Activated CD4-positive, alpha-beta memory T cell treated with anti-CD3 and anti-CD28 coated beads for 36 hours (primary cell): ENCODE data around the gene TIRAP. TPM values are rescaled to one million over a fixed set of nuclear protein-coding genes. Genes with fewer than 3 reads are reported as not detected.

ENCODE experiments used
- CTCF ChIA-PET: fragments of 350-600 bp; sonication (Branson Sonifier 250); formaldehyde crosslinking; loops from one replicate; lab custom pipeline; 2021; ENCODE audit warnings: antibody characterized with exemption, inconsistent platforms; lab: Charles Lee
- POLR2A ChIA-PET: fragments of 350-600 bp; sonication (Branson Sonifier 250); formaldehyde crosslinking; loops from one replicate; lab custom pipeline; 2021; ENCODE audit warnings: antibody characterized with exemption; lab: Charles Lee
- DNase-seq: peaks from one replicate; pipeline ENCODE4 v3.0.0-alpha.2; 2020
- H3K27ac Mint-ChIP-seq: one replicate; pipeline ENCODE4 v1.8.0; 2021; ENCODE audit warnings: mixed read lengths
- H3K27me3 Mint-ChIP-seq: one replicate; pipeline ENCODE4 v1.8.0; 2021; ENCODE audit warnings: mixed read lengths
- H3K36me3 Mint-ChIP-seq: one replicate; pipeline ENCODE4 v1.8.0; 2021; ENCODE audit warnings: mixed read lengths
- H3K4me1 Mint-ChIP-seq: one replicate; pipeline ENCODE4 v1.8.0; 2021; ENCODE audit warnings: low read depth, mixed read lengths
- H3K4me3 Mint-ChIP-seq: one replicate; pipeline ENCODE4 v1.8.0; 2021; ENCODE audit warnings: mild to moderate bottlenecking, mixed read lengths
- H3K9me3 Mint-ChIP-seq: one replicate; pipeline ENCODE4 v1.8.0; 2021; ENCODE audit warnings: mixed read lengths
- intact Hi-C: fragments of 100-400 bp; cut with micrococcal nuclease; formaldehyde crosslinking; loops from one replicate; pipeline ENCODE4 v1.15.1; 2023
- total RNA-seq, 2 experiments: library from RNA; stranded (reverse); gene quantifications; one replicate each; pipeline ENCODE4 v1.2.3, GENCODE V29; 2021

The TIRAP gene
- total RNA-seq, 2 experiments from 2014 or later, result 7.3 to 8.8 TPM

GRCh38 chr11:126327281-126328000, 44.5 kb downstream of the TIRAP start:
- H3K27ac Mint-ChIP-seq, result no peak overlapping the region
- DNase-seq, result no peak
- H3K4me3 Mint-ChIP-seq, result no peak overlapping the region
- peaks cover 15% of the 10 kb centered on the region for H3K4me1 Mint-ChIP-seq
- ChIA-PET POLR2A (no interaction called here), CTCF (no interaction called here)
- H3K9me3 Mint-ChIP-seq, result no peaks in the 10 kb centered on the region
- peaks cover 4% of the 10 kb centered on the region for H3K36me3 Mint-ChIP-seq
- intact Hi-C loops, result no loop called here
- H3K27me3 Mint-ChIP-seq, result no peaks in the 10 kb centered on the region

GRCh38 chr11:126328001-126328390, 45.1 kb downstream of the TIRAP start:
- CTCF ChIA-PET, result no interaction called here
- no peaks in the 10 kb centered on the region for H3K9me3 Mint-ChIP-seq
- intact Hi-C loops, result no loop called here
- POLR2A ChIA-PET, result no interaction called here
- no peak overlapping the region for H3K27ac Mint-ChIP-seq
- H3K36me3 Mint-ChIP-seq, result peaks cover 4% of the 10 kb centered on the region
- H3K4me1 Mint-ChIP-seq, result peaks cover 18% of the 10 kb centered on the region
- no peaks in the 10 kb centered on the region for H3K27me3 Mint-ChIP-seq
- no peak overlapping the region for H3K4me3 Mint-ChIP-seq
- no peak for DNase-seq

- H3K4me1 Mint-ChIP-seq, result peaks cover 18% of the 10 kb centered on the region
- H3K9me3 Mint-ChIP-seq, result no peaks in the 10 kb centered on the region
- H3K27me3 Mint-ChIP-seq, result no peaks in the 10 kb centered on the region
- peaks cover 4% of the 10 kb centered on the region for H3K36me3 Mint-ChIP-seq
- ChIA-PET CTCF (no interaction called here), POLR2A (no interaction called here)
- no peak overlapping the region for H3K4me3 Mint-ChIP-seq
- no peak for DNase-seq
- H3K27ac Mint-ChIP-seq, result no peak overlapping the region
- intact Hi-C loops, result no loop called here
Observed at GRCh38 chr11:126328444-126328843, 45.6 kb downstream of the TIRAP start.

GRCh38 chr11:126328938-126329643, 46.2 kb downstream of the TIRAP start:
- ChIA-PET POLR2A (no interaction called here), CTCF (interaction anchor here (0.6 kb wide), 1 partner anchor 19 kb away, joined by 3 read pairs; no protein-coding TSS in a partner anchor)
- H3K9me3 Mint-ChIP-seq, result no peaks in the 10 kb centered on the region
- H3K27ac Mint-ChIP-seq, result no peak overlapping the region
- H3K4me3 Mint-ChIP-seq, result no peak overlapping the region
- H3K4me1 Mint-ChIP-seq, result peaks cover 18% of the 10 kb centered on the region
- DNase-seq, result no peak
- intact Hi-C loops, result no loop called here
- no peaks in the 10 kb centered on the region for H3K27me3 Mint-ChIP-seq
- peaks cover 4% of the 10 kb centered on the region for H3K36me3 Mint-ChIP-seq

- ChIA-PET CTCF (interaction anchor here (0.6 to 1.4 kb wide), 2 partner anchors 19 to 151 kb away, joined by 3 to 5 read pairs; no protein-coding TSS in a partner anchor), POLR2A (interaction anchor here (0.7 kb wide), 1 partner anchor 19 kb away, joined by 3 read pairs; no protein-coding TSS in a partner anchor)
- H3K4me1 Mint-ChIP-seq, result peaks cover 18% of the 10 kb centered on the region
- peak; percentile 23 for DNase-seq
- H3K27me3 Mint-ChIP-seq, result no peaks in the 10 kb centered on the region
- no peaks in the 10 kb centered on the region for H3K9me3 Mint-ChIP-seq
- intact Hi-C loops, result no loop called here
- peaks cover 4% of the 10 kb centered on the region for H3K36me3 Mint-ChIP-seq
- no peak overlapping the region for H3K4me3 Mint-ChIP-seq
- H3K27ac Mint-ChIP-seq, result no peak overlapping the region
Observed at GRCh38 chr11:126329644-126330211, 46.8 kb downstream of the TIRAP start.

GRCh38 chr11:126331286-126331685, 48.4 kb downstream of the TIRAP start:
- DNase-seq, result no peak
- ChIA-PET POLR2A (no interaction called here), CTCF (no interaction called here)
- peak overlapping the region; percentile 23 for H3K27ac Mint-ChIP-seq
- no peaks in the 10 kb centered on the region for H3K9me3 Mint-ChIP-seq
- H3K4me3 Mint-ChIP-seq, result no peak overlapping the region
- H3K4me1 Mint-ChIP-seq, result peaks cover 21% of the 10 kb centered on the region
- no peaks in the 10 kb centered on the region for H3K27me3 Mint-ChIP-seq
- H3K36me3 Mint-ChIP-seq, result peaks cover 10% of the 10 kb centered on the region
- intact Hi-C loops, result no loop called here

- peak; percentile 56 for DNase-seq
- peak overlapping the region; percentile 40 for H3K27ac Mint-ChIP-seq
- no peaks in the 10 kb centered on the region for H3K27me3 Mint-ChIP-seq
- no peak overlapping the region for H3K4me3 Mint-ChIP-seq
- ChIA-PET CTCF (no interaction called here), POLR2A (no interaction called here)
- H3K4me1 Mint-ChIP-seq, result peaks cover 21% of the 10 kb centered on the region
- H3K9me3 Mint-ChIP-seq, result no peaks in the 10 kb centered on the region
- H3K36me3 Mint-ChIP-seq, result peaks cover 11% of the 10 kb centered on the region
- intact Hi-C loops, result loop anchor here (1.0 to 2.0 kb wide), 2 partner anchors 21 kb away; no protein-coding TSS in a partner anchor
Observed at GRCh38 chr11:126332221-126332711, 49.4 kb downstream of the TIRAP start.

GRCh38 chr11:126333142-126333541, 50.2 kb downstream of the TIRAP start:
- Mint-ChIP-seq H3K27me3 (no peaks in the 10 kb centered on the region), H3K27ac (no peak overlapping the region), H3K36me3 (peaks cover 11% of the 10 kb centered on the region), H3K4me1 (peaks cover 21% of the 10 kb centered on the region), H3K9me3 (no peaks in the 10 kb centered on the region), H3K4me3 (no peak overlapping the region)
- intact Hi-C loops, result loop anchor here (2.0 kb wide), 1 partner anchor 22 kb away; no protein-coding TSS in a partner anchor
- POLR2A ChIA-PET, result no interaction called here
- CTCF ChIA-PET, result no interaction called here
- DNase-seq, result no peak

- intact Hi-C loops, result no loop called here
- H3K27ac Mint-ChIP-seq, result no peak overlapping the region
- CTCF ChIA-PET, result no interaction called here
- POLR2A ChIA-PET, result interaction anchor here (1.2 kb wide), 1 partner anchor 10 kb away, joined by 3 read pairs; no protein-coding TSS in a partner anchor
- peaks cover 13% of the 10 kb centered on the region for H3K4me1 Mint-ChIP-seq
- H3K9me3 Mint-ChIP-seq, result no peaks in the 10 kb centered on the region
- H3K4me3 Mint-ChIP-seq, result no peak overlapping the region
- H3K27me3 Mint-ChIP-seq, result no peaks in the 10 kb centered on the region
- peaks cover 14% of the 10 kb centered on the region for H3K36me3 Mint-ChIP-seq
- DNase-seq, result no peak
Observed at GRCh38 chr11:126334659-126335462, 52.0 kb downstream of the TIRAP start.

GRCh38 chr11:126335463-126335760, 52.5 kb downstream of the TIRAP start:
- DNase-seq, result no peak
- Mint-ChIP-seq H3K4me3 (no peak overlapping the region), H3K27ac (no peak overlapping the region), H3K9me3 (no peaks in the 10 kb centered on the region), H3K36me3 (peaks cover 14% of the 10 kb centered on the region), H3K4me1 (peaks cover 13% of the 10 kb centered on the region), H3K27me3 (no peaks in the 10 kb centered on the region)
- ChIA-PET POLR2A (interaction anchor here (1.2 kb wide), 1 partner anchor 10 kb away, joined by 3 read pairs; no protein-coding TSS in a partner anchor), CTCF (no interaction called here)
- intact Hi-C loops, result no loop called here

- peaks cover 14% of the 10 kb centered on the region for H3K4me1 Mint-ChIP-seq
- no peak overlapping the region for H3K27ac Mint-ChIP-seq
- no peaks in the 10 kb centered on the region for H3K27me3 Mint-ChIP-seq
- POLR2A ChIA-PET, result no interaction called here
- CTCF ChIA-PET, result no interaction called here
- intact Hi-C loops, result no loop called here
- no peak for DNase-seq
- H3K4me3 Mint-ChIP-seq, result no peak overlapping the region
- peaks cover 17% of the 10 kb centered on the region for H3K36me3 Mint-ChIP-seq
- H3K9me3 Mint-ChIP-seq, result no peaks in the 10 kb centered on the region
Observed at GRCh38 chr11:126336138-126336541, 53.2 kb downstream of the TIRAP start.
